ENCODE results near the gene PDE3B. TPM values are rescaled to one million over a fixed set of nuclear protein-coding genes. Genes with fewer than 3 reads are reported as not detected.

PDE3B gene
- total and polyA plus RNA-seq, 2 of the 8 experiments (the other 6 are each of a cell fraction or from before 2014, with no cell fraction given) = 2.7 to 10.9 TPM

GRCh38 chr11:14700593-14700992 lies 57.0 kb downstream of the PDE3B start (continued):
- no peak for TF ChIP-seq BACH1 (IDR thresholded peaks at IDR 0.05; ENCODE audit: low read length)
- no peak for TF ChIP-seq HDAC2 (IDR thresholded peaks at IDR 0.05; ENCODE audit: borderline replicate concordance in 1 of 2, low read depth in 2 of 2, low read length in 2 of 2)
- TF ChIP-seq TAF7 (optimal IDR thresholded peaks at IDR 0.05; ENCODE audit: borderline replicate concordance, low read depth, low read length) = no peak

All from H1 (cell line).